Measurements from ENCODE around the gene INO80D. TPM values are rescaled to one million over a fixed set of nuclear protein-coding genes. Genes with fewer than 3 reads are reported as not detected.
A peak's percentile ranks its signal among the peaks of the same experiment; 100 is the strongest.

INO80D gene
- total and polyA plus RNA-seq, 2 of the 13 experiments (the other 11 are each of a cell fraction or from before 2014, with no cell fraction given), result 7.6 to 7.9 TPM

- no peak for TF ChIP-seq ZNF136 (CRISPR knock-in tag; IDR thresholded peaks at IDR 0.05; ENCODE audit: low read depth)
- no peak for TF ChIP-seq DDIT3 (CRISPR knock-in tag; IDR thresholded peaks at IDR 0.05)
- TF ChIP-seq, protein P1, sequence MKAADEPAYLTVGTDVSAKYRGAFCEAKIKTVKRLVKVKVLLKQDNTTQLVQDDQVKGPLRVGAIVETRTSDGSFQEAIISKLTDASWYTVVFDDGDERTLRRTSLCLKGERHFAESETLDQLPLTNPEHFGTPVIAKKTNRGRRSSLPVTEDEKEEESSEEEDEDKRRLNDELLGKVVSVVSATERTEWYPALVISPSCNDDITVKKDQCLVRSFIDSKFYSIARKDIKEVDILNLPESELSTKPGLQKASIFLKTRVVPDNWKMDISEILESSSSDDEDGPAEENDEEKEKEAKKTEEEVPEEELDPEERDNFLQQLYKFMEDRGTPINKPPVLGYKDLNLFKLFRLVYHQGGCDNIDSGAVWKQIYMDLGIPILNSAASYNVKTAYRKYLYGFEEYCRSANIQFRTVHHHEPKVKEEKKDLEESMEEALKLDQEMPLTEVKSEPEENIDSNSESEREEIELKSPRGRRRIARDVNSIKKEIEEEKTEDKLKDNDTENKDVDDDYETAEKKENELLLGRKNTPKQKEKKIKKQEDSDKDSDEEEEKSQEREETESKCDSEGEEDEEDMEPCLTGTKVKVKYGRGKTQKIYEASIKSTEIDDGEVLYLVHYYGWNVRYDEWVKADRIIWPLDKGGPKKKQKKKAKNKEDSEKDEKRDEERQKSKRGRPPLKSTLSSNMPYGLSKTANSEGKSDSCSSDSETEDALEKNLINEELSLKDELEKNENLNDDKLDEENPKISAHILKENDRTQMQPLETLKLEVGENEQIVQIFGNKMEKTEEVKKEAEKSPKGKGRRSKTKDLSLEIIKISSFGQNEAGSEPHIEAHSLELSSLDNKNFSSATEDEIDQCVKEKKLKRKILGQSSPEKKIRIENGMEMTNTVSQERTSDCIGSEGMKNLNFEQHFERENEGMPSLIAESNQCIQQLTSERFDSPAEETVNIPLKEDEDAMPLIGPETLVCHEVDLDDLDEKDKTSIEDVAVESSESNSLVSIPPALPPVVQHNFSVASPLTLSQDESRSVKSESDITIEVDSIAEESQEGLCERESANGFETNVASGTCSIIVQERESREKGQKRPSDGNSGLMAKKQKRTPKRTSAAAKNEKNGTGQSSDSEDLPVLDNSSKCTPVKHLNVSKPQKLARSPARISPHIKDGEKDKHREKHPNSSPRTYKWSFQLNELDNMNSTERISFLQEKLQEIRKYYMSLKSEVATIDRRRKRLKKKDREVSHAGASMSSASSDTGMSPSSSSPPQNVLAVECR (CRISPR knock-in tag; IDR thresholded peaks at IDR 0.05; ENCODE audit: borderline replicate concordance), result no peak
- no peak for TF ChIP-seq ZFP1 (CRISPR knock-in tag; IDR thresholded peaks at IDR 0.05)
- TF ChIP-seq ZNF260 (CRISPR knock-in tag; IDR thresholded peaks at IDR 0.05; ENCODE audit: borderline replicate concordance, low read depth), result no peak
- TF ChIP-seq, protein P2, sequence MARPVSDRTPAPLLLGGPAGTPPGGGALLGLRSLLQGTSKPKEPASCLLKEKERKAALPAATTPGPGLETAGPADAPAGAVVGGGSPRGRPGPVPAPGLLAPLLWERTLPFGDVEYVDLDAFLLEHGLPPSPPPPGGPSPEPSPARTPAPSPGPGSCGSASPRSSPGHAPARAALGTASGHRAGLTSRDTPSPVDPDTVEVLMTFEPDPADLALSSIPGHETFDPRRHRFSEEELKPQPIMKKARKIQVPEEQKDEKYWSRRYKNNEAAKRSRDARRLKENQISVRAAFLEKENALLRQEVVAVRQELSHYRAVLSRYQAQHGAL (CRISPR knock-in tag; IDR thresholded peaks at IDR 0.05; ENCODE audit: not compliant biosample characterization), result peak; percentile 71
- TF ChIP-seq HCFC1 (IDR thresholded peaks at IDR 0.05; ENCODE audit: low read depth, low read length), result no peak
- peak; percentile 49 for TF ChIP-seq SOX5 (CRISPR knock-in tag; IDR thresholded peaks at IDR 0.05; ENCODE audit: borderline replicate concordance)
- no peak for TF ChIP-seq MBD4 (IDR thresholded peaks at IDR 0.05; ENCODE audit: borderline replicate concordance, low read length)
- TF ChIP-seq, protein P3, sequence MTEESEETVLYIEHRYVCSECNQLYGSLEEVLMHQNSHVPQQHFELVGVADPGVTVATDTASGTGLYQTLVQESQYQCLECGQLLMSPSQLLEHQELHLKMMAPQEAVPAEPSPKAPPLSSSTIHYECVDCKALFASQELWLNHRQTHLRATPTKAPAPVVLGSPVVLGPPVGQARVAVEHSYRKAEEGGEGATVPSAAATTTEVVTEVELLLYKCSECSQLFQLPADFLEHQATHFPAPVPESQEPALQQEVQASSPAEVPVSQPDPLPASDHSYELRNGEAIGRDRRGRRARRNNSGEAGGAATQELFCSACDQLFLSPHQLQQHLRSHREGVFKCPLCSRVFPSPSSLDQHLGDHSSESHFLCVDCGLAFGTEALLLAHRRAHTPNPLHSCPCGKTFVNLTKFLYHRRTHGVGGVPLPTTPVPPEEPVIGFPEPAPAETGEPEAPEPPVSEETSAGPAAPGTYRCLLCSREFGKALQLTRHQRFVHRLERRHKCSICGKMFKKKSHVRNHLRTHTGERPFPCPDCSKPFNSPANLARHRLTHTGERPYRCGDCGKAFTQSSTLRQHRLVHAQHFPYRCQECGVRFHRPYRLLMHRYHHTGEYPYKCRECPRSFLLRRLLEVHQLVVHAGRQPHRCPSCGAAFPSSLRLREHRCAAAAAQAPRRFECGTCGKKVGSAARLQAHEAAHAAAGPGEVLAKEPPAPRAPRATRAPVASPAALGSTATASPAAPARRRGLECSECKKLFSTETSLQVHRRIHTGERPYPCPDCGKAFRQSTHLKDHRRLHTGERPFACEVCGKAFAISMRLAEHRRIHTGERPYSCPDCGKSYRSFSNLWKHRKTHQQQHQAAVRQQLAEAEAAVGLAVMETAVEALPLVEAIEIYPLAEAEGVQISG (CRISPR knock-in tag; IDR thresholded peaks at IDR 0.05), result no peak
- no peak for TF ChIP-seq SIX1 (CRISPR knock-in tag; IDR thresholded peaks at IDR 0.05; ENCODE audit: borderline replicate concordance)
- TF ChIP-seq SRSF1 (optimal IDR thresholded peaks at IDR 0.05; ENCODE audit: low read depth, low read length), result no peak
- TF ChIP-seq ERF (CRISPR knock-in tag; IDR thresholded peaks at IDR 0.05), result peak; percentile 81; the same call in 1 of the 2 replicates
- no peak for TF ChIP-seq ZNF232 (CRISPR knock-in tag; IDR thresholded peaks at IDR 0.05; ENCODE audit: borderline replicate concordance)
- no peak for TF ChIP-seq CHD2 (IDR thresholded peaks at IDR 0.05; ENCODE audit: low read depth, low read length)
- TF ChIP-seq REL (CRISPR knock-in tag; conservative IDR thresholded peaks at IDR 0.05), result no peak
- no peak for TF ChIP-seq HMGA1 (CRISPR knock-in tag; conservative IDR thresholded peaks at IDR 0.05)
- TF ChIP-seq MXD4 (CRISPR knock-in tag; IDR thresholded peaks at IDR 0.05), result no peak
- TF ChIP-seq POLR2G (IDR thresholded peaks at IDR 0.05; ENCODE audit: low read depth, low read length), result no peak
- 0 out of 2 replicates have a peak, but pooled peaks have one; percentile 11 for TF ChIP-seq HDAC2 (CRISPR knock-in tag; IDR thresholded peaks at IDR 0.05)
- TF ChIP-seq REXO4 (CRISPR knock-in tag; IDR thresholded peaks at IDR 0.05; ENCODE audit: borderline replicate concordance), result no peak
- TF ChIP-seq ZBTB7A (CRISPR knock-in tag; IDR thresholded peaks at IDR 0.05), result no peak
These were observed 96.5 kb downstream of the INO80D start (continued) for GRCh38 chr2:205989271-205990071.

Measured in HepG2 (cell line).